Upper lobe of right lung (tissue), 1 donor: ENCODE measurements around the gene SLC35F3. TPM values are rescaled to one million over a fixed set of nuclear protein-coding genes. Genes with fewer than 3 reads are reported as not detected.
A peak's percentile ranks its signal among the peaks of the same experiment; 100 is the strongest.

ENCODE experiments used
- ATAC-seq: fragments of 200-7000 bp; cut with Tn5 transposase; one replicate; pipeline ENCODE4 v1.9.1; 2020; ENCODE audit warnings: mild to moderate bottlenecking, moderate library complexity
- DNase-seq: peaks from one replicate; pipeline ENCODE4 v3.0.0-alpha.2; 2020
- H3K27ac ChIP-seq: fragments of 200-600 bp; one replicate; pipeline ENCODE4 v1.8.0; 2022
- H3K27me3 ChIP-seq: fragments of 200-600 bp; one replicate; pipeline ENCODE4 v1.8.0; 2022; ENCODE audit warnings: mild to moderate bottlenecking
- H3K36me3 ChIP-seq: fragments of 200-600 bp; one replicate; pipeline ENCODE4 v1.8.0; 2022
- H3K4me1 ChIP-seq: fragments of 200-600 bp; one replicate; pipeline ENCODE4 v1.8.0; 2022
- H3K4me3 ChIP-seq: fragments of 200-600 bp; one replicate; pipeline ENCODE4 v1.8.0; 2022; ENCODE audit warnings: mild to moderate bottlenecking
- H3K9me3 ChIP-seq: fragments of 200-600 bp; one replicate; pipeline ENCODE4 v1.8.0; 2022
- CTCF ChIP-seq: fragments of 200-600 bp; IDR thresholded peaks from one replicate; pipeline ENCODE4 v1.8.0; 2022; ENCODE audit warnings: antibody characterized with exemption
- intact Hi-C: fragments of 100-400 bp; cut with DNase I; formaldehyde crosslinking; loops from one replicate; pipeline ENCODE4 v1.11.0; 2022
- total RNA-seq: library from RNA; stranded (reverse); fragmentation: NEBNext Ultra II Directional; extraction: Animal tissue kit (Norgen Biotek cat#: 25700); gene quantifications from one replicate; pipeline ENCODE4 v1.2.1, GENCODE V29; 2021
- donor health status: DM: no; HTN: yes; CAD: no; lungs with severe emphysema.

Gene SLC35F3
- total RNA-seq, 1 donor from 2014 or later = 0.29 TPM

DNA sequence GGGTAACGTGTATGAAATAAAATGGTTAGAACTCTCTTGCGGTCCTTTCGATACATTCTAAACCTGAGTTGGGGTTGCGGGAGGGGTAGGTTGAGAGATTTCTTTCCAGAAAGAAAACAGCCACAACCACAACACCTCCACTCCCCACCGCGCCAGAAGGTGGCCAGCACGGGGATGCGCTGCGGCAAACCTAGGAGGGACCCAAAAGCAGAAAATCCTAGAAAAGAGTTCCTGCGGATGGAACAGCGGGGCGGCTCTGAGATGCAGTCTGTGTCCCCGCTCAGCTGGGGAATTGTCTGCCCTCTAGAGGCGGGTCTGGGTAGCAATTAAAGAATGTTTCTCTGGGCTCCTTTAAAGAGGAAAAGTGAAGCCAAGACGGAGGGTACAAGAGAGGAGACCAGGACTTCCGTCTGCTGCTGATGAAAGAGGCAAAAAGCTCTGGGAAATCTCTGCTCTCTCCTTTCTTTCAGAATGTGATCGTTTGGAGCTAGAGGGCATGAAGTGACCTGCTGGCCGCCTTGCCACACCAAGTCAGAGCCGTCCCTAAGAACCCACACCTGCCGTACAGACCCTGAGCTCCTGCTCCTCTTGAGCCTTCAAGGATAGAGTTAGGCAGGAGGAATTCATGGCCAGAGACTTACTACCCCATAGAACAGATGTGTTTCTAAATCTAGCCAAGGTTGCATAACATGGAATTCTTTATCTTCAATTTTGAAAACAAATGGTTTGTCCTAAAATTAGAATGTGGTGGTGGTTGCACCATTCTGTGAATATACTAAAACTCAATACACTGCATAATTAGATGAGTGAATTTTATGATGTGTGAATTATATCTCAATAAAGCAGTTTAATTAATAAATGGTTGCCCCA, 422.3 kb downstream of the SLC35F3 start:
- peaks cover 4% of the 10 kb centered on the region for H3K4me1 ChIP-seq
- DNase-seq (peak; percentile 72), ATAC-seq (peak; percentile 91)
- TF ChIP-seq CTCF = peak; percentile 77
- no peaks in the 10 kb centered on the region for H3K36me3 ChIP-seq
- H3K9me3 ChIP-seq = no peaks in the 10 kb centered on the region
- H3K4me3 ChIP-seq = peak overlapping the region; percentile 44
- no peaks in the 10 kb centered on the region for H3K27me3 ChIP-seq
- peak overlapping the region; percentile 3 for H3K27ac ChIP-seq
- intact Hi-C loops = no loop called here

DNA sequence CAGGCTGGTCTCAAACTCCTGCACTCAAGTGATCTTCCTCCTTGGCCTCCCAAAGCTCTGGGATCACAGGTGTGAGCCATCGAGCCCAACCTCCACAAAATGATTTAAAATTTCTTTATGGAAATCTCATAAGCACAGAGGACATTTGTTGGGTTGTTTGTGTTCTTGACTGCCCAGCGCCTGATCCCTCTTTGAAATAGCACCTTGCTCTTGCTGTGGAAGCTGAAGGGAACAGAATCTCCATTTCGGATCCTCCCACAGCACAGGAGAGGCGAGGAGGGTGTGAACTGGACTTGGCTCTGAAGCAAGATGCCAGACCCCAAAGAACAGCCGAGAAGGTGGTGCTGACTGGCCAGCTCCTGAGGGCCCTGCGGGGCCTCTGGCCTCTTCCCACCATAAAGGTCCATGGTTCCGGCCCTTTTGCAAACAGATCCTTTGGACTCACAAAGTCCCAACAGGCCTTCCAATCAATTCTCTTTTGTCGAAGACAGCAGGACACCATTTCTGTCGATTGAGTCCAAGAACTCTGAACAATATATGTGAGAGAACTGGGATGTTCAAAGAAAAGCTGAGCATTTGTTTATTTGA, 423.2 kb downstream of the SLC35F3 start:
- Histone ChIP-seq H3K9me3 (no peaks in the 10 kb centered on the region), H3K4me3 (no peak overlapping the region), H3K27ac (no peak overlapping the region), H3K4me1 (peaks cover 4% of the 10 kb centered on the region), H3K27me3 (no peaks in the 10 kb centered on the region), H3K36me3 (no peaks in the 10 kb centered on the region)
- ATAC-seq (no peak), DNase-seq (no peak)
- intact Hi-C loops = no loop called here
- TF ChIP-seq CTCF = no peak

GRCh38 chr1:234330843-234331215, 426.4 kb downstream of the SLC35F3 start:
- ATAC-seq (no peak), DNase-seq (no peak)
- H3K27ac ChIP-seq = no peak overlapping the region
- intact Hi-C loops = no loop called here
- H3K4me3 ChIP-seq = no peak overlapping the region
- H3K36me3 ChIP-seq = no peaks in the 10 kb centered on the region
- peaks cover 4% of the 10 kb centered on the region for H3K4me1 ChIP-seq
- no peaks in the 10 kb centered on the region for H3K27me3 ChIP-seq
- no peak for TF ChIP-seq CTCF
- H3K9me3 ChIP-seq = no peaks in the 10 kb centered on the region

DNA sequence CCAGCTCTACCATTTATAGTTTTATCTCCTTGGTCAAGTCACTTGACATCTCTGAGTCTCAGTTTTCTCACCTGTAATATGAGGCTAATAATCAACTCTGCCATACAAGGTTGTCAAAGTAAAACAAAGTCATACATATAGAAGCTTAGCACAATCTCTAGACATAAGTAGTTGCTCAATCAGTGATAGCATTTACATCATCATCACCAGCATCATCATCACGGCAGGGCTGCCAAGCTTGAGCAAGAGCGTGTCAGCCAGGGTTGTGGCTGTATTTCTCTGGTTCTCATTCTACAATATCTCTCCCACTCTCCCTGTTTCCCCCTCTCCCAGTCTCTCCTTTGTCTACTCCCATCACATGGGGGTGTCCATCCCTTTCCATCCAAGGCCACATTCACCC, 427.0 kb downstream of the SLC35F3 start:
- DNase-seq (no peak), ATAC-seq (peak; percentile 45)
- Histone ChIP-seq H3K4me3 (no peak overlapping the region), H3K9me3 (no peaks in the 10 kb centered on the region), H3K36me3 (no peaks in the 10 kb centered on the region), H3K27me3 (no peaks in the 10 kb centered on the region), H3K4me1 (peaks cover 4% of the 10 kb centered on the region), H3K27ac (no peak overlapping the region)
- TF ChIP-seq CTCF = no peak
- intact Hi-C loops = no loop called here

- Histone ChIP-seq H3K4me1 (no peaks in the 10 kb centered on the region), H3K27me3 (no peaks in the 10 kb centered on the region), H3K4me3 (no peak overlapping the region), H3K9me3 (no peaks in the 10 kb centered on the region), H3K36me3 (no peaks in the 10 kb centered on the region), H3K27ac (no peak overlapping the region)
- intact Hi-C loops = no loop called here
- DNase-seq (no peak), ATAC-seq (no peak)
- TF ChIP-seq CTCF = no peak
Observed at GRCh38 chr1:234336359-234336758, 431.9 kb downstream of the SLC35F3 start.
